DMS53 (cell line): ENCODE measurements around the gene SIRT2.
"Not testable (repeated sequence)": the region's sequence is repeated elsewhere in the genome, so short reads cannot be mapped to it uniquely, and the experiment has no call there.

Source experiments
- DNase-seq: peaks from one replicate; lab custom pipeline; 2025; lab: John Stamatoyannopoulos, UW

Gene SIRT2

DNA sequence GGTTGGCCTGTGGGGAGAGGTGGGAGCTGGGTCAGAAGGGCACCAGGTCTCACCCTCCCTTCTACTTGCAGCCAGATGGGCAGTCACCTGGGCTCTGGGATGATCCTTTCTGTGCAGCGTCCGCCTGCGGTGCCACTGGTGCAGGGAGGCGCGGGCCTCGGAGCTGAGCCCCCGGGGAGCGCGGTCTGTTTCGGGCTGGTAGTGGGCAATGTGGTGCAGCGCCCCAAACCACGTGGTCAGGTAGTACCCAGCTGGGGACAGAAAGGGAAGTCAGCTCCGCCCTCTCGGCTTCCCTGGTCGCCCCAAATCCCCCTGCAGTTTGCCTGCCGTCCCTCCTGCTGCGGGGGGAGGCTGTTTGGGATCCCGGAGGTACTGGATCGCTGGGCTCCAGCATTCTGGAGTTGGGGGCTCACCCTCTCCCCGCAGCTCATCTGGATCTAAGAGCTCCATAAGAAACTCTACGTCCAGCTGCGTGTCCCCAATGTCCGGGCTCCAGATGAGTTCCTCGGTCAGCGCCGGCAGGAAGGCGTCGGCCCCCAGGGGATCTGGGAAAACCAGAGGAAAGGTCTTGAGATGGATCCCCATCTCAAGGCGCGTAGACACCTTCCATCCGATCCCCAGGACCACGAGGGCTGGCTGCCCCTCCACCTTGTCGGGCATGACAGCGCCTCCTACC lies 30.1 kb downstream of the SIRT2 start:
- DNase-seq = peak; percentile 76

DNA sequence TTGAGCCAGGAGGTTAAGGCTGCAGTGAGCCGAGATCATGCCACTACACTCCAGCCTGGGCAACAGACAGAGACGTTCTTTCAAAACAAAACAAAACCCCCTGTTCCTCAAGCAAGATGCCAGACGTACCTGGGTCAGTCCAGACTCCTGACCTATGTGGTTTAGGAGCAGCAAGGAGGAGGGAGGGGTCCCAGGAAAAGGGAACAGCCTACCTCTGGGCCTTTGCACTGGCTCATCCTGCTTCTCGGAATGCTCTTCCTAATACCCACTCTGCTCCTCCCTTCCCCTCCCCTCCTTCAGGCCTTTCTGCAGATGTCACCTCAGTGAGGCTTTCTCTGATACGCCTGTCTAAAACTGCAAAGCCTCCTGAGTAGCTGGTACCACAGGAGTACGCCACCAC lies 30.9 kb downstream of the SIRT2 start:
- DNase-seq = no peak

DNA sequence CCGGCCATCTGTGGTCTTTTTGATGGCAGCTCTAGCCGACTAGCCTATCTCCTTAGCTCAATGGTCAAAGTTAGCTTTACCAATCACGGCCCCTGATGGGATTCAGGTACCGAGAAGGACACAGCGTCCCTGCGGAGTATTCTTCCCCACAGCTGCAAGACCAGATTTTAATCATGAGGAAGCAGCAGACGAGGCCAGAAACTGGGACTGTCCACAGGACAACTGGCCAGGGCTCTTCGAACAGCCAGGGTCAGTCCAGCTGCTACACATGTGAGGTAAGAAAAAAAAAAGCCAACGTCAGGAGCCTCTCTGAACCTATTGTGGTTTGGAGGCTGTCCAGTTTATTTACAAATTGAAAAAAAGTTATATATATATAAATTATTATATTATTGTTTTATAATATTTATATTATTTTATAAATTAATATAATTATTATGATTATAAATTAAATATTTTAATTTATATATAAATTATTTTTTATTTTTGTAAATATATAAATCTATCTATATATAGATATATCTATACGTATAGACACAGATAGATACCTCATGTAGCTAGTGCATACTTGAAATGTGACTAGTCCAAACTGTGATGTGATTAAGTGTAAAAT lies 32.1 kb downstream of the SIRT2 start:
- peak; percentile 48 for DNase-seq

DNA sequence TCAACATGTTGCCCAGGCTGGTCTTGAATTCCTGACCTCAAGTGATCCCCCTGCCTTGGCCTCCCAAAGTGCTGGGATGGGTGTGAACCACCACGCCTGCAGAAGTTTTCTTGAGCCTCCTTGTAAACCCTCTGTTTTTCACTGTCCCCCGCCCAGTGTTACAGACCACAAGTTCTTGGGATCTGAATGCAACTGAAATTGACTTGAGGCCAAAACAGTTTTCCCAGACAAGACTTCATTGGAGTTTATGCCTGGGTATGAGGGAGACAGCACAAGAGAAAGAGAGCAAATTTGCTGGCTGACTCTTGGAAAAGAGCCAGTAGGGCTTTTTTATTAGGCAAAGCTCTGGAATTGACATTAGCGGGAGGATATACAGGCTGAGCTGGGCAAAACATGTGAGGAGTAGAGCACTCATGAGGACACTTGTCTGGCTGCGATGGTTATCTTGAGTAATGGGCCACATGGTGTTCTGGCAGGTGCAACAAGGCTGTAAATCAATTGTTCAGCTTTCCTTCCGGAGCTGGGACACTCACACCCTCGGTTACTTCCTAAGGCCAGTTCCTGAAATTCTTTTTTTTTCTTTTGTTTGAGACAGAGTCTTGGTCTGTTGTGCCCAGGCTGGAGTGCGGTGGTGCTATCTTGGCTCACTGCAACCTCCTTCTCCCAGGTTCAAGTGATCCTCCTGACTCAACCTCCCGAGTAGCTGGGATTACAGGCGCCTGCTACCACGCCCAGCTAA lies 36.9 kb downstream of the SIRT2 start:
- DNase-seq = peak; percentile 97

DNA sequence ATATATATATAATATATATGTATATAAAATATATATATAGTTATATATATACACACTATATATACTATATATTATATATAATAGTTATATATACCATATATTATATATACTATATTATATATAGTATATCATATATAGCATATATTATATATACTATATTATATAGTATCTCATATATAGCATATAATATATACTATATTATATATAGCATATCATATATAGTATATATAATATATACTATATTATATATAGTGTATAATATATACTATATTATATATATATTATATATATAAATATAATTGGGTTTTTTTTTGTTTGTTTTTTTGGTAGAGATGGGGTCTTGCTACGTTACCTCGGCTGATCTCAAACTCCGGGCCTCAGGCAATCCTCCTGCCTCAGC lies 38.0 kb downstream of the SIRT2 start:
- no peak for DNase-seq

DNA sequence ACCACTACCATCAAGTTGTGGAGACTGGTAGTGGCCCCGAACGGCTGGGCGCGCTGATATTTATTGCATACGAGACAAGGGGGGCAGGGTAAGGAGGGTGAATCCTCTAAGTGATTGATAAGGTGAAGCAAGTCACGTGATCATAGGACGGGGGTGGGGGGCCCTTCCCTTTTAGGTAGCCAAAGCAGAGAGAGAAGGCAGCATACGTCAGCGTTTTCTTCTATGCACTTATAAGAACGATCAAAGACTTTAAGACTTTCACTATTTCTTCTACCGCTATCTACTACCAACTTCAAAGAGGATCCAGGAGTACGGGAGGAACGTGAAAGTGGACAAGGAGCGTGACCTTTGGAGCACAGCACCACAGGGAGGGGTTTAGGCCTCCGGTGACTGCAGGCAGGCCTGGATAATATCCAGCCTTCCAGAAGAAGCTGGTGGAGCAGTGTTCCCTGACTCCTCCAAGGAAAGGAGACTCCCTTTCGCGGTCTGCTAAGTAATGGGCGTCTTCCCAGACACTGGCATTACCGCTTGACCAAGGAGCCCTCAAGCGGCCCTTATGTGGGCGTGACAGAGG lies 39.7 kb downstream of the SIRT2 start:
- DNase-seq = not testable (repeated sequence)

DNA sequence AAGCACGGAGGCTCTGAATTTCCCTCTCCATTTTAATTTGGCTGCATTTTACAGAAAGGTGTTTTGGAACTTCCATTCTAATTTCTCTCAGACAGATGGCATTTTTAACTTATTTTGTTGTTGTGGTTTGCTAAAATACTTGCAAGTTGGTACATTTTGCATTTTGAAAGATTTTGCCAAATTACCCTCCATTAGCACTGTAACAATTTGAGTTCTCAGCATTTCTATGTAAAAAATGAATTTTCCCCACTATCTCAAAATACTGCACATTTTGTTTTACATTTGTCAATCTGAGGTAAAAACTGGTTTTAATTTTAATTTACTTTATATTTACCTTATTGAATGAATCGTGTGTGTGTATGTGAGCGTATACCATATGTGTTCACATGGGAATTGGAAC lies 42.6 kb downstream of the SIRT2 start:
- DNase-seq = no peak

DNA sequence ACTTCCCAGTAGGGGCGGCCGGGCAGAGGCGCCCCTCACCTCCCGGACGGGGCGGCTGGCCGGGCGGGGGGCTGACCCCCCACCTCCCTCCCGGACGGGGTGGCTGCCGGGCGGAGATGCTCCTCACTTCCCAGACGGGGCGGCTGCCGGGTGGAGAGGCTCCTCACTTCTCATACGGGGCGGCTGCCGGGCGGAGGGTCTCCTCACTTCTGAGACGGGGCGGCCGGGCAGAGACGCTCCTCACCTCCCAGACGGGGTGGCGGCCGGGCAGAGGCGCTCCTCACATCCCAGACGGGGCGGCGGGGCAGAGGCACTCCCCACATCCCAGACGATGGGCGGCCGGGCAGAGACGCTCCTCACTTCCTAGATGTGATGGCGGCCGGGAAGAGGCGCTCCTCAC lies 43.7 kb downstream of the SIRT2 start:
- DNase-seq = not testable (repeated sequence)

DNA sequence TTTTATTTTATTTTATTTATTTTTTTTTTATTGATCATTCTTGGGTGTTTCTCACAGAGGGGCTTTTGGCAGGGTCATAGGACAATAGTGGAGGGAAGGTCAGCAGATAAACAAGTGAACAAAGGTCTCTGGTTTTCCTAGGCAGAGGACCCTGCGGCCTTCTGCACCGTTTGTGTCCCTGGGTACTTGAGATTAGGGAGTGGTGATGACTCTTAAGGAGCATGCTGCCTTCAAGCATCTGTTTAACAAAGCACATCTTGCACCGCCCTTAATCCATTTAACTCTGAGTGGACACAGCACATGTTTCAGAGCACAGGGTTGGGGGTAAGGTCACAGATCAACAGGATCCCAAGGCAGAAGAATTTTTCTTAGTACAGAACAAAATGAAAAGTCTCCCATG lies 44.5 kb downstream of the SIRT2 start:
- peak; percentile 57 for DNase-seq

DNA sequence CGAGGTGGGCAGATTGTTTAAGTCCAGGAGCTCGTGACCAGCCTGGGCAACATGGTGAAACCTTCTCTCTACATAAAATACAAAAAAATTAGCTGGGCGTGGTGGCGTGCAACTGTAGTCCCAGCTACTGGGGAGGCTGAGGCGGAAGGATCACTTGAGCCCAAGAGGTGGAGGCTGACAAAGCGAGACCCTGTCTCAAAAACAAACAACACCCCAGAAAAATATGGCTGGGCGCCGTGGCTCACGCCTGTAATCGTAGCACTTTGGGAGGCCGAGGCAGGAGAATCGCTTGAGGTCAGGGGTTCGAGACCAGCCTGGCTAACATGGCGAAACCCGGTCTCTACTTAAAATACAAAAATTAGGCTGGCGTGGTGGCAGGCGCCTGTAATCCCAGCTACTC lies 46.2 kb downstream of the SIRT2 start:
- no peak for DNase-seq

DNA sequence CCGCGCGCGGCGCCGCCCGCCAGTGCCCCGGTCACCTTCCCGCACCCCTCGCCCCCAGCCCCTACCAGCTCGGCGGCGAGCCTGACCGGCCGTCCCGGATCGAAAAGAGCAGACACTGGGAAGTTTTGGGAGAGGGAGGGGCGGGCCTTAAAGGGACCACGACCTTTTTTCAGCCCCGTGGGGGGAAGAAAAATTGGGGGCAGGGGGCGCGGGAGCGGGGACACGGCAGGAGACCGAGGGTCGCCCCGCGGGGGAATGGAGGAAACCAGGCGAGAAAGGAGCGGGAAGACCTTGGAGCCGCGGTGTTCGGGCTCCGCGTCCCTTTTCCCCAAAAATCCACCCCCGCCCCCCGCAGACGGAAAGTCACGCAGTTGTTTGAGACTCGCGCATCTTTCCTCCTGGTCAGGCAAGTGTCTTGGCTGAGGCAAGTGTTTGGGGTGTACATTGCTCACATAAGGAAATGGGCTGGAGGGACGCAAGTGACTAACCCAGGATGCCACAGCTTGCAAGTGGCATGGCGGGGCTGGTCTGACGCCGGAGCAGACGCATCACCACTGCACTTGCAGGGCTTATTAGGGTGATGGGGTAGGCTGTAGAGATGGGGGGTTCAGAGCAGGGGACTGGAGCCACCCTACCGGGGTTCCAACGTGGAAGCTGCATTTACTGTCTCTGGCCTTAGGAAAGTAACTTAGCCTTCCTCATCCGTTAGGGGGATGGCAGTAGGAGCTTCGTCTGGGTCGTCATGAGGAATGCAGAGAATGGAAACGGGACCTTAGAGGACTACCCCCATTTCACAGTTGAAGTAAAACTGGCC lies 47.0 kb downstream of the SIRT2 start:
- peak; percentile 83 for DNase-seq

DNA sequence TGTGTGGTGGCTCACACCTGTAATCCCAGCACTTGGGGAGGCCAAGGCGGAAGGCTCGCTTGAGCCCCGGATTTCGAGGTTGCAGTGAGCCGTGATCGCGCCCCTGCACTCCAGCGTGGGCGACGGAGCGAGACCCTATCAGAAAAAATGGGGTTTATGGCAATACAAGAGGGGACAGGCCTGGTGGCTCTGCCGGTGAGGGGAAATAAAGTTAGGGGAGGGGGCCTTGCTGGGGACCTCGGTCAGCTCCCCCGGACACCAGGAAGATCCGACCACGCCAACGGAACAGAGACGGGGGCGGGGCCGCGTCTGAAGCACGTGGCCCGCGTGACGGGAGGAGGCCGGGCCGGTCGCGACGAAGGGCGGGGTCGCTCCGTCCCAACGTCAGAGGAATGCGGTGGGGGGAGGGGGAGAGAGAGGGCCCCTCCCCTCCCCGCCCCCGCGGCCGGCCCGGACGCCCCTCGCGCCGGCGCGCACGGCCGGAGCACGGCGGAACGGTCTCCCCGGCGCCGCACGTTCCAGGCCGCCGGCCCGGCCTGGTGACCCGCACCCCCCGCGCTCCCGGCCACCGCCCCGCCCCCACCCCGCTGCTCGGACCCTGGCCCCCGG lies 47.7 kb downstream of the SIRT2 start:
- DNase-seq = peak; percentile 99

DNA sequence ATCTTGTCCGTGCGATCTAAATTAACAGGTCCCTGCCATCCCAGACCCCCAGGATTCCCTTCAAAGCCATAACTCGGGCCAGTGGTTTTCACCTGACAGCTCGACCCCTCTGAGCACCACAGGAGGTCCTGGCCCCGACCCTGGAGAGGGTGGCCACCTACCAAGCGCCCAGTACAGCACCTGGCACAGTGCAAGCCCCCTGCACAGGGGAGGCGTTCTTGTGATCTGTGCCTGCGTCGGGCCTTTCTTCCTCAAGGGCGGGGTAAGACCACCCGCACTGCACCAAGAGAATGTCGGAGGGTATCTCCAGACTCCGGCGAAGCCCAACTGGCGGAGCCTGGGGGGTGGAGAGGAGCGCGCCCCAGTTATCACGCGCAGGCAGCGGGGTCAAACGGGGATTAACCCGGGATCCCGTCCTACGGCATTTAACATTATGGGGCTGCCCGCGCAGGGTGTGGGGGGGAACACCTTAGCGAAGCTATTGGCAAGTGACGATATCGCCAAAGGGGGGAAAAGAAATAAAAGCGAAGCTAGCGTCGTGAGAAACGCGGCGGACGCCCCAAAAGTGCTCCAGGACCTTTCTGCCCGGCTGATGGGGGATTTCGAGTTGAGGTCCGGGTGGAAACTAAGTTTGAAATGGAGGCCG lies 48.3 kb downstream of the SIRT2 start:
- DNase-seq = peak; percentile 74

DNA sequence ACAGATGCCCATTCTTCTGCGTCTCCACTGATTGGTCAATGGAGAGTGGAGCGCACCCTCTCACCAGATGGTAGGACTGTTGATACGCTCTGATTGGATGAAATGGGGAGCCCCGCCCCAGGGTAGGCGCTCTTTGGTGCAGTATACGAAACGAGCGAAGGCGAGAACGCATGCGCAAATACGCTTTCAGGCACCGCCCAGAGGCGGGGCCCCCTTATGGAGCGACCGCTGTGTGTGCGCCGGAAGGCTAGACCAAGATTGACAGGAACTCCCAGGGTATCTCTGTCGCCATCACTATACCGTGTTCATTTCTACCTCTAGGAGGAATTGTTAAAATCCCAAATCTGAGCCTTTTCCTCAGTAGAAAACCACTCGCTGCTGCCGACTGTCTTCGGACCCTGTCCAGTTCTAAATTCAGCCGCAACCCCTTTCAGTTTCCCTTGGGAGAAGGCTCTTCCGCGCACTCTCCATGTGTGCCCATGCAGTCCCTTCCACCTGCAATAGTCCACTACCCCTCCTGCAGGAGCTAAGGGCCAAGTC lies 48.9 kb downstream of the SIRT2 start:
- DNase-seq = peak; percentile 95

DNA sequence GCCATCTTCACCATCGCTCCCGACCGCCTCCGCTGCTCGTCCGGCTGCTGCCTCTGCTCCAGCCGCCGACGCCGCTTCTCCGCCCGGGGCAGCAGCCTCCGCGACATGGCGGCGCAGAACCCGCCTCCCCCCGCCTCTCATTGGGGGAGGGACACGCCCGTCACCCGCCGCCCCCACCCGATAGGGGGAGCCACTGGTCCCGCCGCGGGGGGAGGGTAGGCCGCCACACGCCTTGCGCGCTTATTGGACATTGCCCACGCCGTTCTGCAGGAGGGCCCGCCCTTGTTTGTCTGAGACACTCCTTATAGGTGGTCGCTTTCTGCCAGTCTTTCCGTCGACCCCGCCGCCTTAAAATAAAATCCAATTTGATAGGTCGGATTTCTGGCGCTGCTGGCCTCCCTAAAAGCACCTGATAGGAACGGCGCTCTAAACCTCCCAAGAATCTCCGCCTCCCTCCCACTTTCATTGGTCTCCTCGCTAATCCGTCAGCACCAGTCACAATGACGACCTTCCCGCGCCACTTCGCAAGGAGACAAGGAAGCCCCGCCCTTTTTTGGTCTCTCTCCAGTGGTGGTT lies 49.5 kb downstream of the SIRT2 start, which contains the start of gene HNRNPL:
HNRNPL (minus strand) TSS at position 127 of the 576 bp plus-strand sequence; CDS start at position 107, 20 bp downstream.
- peak; percentile 100 for DNase-seq

DNA sequence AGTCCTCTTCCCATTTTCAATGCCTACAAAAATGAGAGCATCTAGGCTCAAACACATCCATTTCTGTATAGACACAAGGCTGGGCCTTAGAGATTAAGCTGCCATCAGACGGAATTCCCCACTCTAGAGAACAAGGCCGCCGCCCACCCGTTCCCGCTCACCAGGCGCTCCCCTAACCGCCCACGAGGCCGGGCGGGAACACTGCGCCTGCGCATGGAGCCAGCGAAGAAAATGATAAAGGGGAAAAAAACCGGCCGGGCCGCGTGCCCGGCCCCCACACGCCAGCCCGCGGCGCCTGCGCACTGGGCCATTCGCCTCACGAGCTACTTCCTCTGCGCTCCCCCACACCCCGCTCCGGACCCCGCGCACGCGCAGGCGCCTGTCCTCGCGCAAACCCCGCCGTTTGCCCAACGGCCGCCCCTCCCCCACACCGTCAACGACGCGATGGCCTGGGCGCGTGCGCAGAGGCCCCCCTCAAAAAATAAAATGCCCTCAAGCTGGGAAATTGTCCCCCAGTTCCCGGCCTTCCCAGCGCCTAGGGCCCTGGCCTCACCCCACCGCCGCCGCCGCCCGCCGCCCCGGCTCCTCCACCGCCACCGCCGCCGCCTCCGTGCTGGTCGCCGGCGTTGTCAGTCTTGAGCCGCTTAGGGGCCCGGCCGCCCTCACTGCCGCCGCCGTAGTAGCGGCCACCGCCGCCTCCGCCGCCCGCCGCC lies 50.1 kb downstream of the SIRT2 start:
- DNase-seq = peak; percentile 99

DNA sequence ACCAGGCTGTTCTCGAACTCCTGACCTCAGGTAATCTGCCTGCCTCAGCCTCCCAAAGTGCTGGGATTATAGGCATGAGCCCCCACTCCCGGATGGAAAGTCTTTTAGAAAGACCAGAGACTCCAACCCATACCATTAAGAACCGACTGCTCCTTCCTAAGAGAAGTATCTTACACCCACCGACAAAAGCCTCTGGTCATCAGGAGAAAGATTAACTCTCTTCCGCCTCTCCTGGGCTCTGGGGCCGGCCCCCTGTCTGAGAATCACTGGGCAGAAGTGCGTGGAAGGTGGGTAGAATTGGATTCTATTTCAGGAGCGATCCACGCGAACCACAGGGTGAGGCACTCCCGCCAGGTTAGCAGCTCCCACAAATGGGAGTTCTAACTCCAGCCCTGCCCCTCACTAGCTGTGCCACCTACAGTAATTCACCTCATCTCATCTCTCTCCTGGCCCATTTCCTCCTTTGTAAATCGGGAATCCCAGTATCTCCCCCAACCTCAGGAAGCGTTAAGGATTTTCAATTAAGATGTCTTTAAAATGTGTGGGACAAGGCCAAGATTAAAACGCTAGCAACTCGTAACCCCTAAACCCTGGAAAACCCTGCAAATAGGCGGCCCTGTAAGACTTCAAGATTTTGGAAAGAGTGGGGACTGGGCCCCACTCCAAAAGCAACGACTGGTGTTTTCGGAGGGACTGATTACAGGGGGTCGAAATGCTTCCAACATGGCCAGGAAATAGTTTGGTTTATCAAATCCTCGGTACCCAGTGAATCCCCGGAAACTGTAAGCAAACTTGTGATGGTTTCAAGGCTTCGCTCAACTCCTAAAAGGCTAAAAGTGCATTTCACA lies 50.9 kb downstream of the SIRT2 start:
- DNase-seq = peak; percentile 44

DNA sequence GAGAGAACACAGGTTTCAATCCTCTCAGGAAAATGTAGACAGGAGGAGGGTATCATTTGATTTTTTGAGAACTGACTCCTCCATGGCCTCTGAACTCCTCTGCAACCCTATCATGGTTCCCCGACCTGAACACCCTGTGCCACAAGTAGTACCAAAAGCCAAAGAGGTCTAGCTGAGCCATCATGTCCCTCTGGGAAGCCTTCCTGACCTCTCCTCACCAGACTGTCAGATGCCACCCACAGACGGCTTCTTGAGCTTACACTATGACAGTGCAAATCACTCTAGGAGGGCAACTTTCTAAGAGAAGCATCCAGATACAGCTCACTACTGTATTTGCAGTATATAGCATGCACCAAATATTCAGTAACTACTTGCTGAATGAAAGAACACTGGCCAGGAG lies 53.3 kb downstream of the SIRT2 start:
- DNase-seq = no peak
